Activated CD4-positive, alpha-beta T cell treated with anti-CD3 and anti-CD28 coated beads, Interleukin-2, amount 50 U/mL, for 48 hours (primary cell): Measurements from ENCODE around the gene SIRT7.
A peak's percentile ranks its signal among the peaks of the same experiment; 100 is the strongest.

ENCODE experiments used
- DNase-seq, 2 experiments: peaks; one replicate each; pipeline ENCODE4 v3.0.0-alpha.2; 2020

SIRT7 gene

GRCh38 chr17:81917565-81918332 lies at the start of gene SIRT7:
SIRT7 (minus strand) TSS chr17:81918176; CDS start chr17:81918131, 45 bp downstream.
- DNase-seq: peak; percentile 72 to 75

DNA sequence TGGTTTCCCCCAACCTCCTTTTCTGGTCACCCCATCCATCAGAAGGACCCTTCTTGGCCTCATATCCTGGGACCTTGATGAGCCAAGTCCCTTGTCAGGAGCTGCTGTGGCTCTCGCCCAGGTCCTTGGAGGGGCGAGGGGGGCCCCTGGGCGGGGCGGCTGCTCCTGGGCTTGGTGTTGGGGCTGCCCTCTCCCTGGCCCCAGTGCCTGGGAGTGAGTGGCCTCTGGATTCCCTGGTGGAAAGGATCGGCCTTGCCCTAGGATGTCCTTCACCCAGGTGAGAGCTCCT lies 49.2 kb upstream of the SIRT7 start:
- DNase-seq: no peak

DNA sequence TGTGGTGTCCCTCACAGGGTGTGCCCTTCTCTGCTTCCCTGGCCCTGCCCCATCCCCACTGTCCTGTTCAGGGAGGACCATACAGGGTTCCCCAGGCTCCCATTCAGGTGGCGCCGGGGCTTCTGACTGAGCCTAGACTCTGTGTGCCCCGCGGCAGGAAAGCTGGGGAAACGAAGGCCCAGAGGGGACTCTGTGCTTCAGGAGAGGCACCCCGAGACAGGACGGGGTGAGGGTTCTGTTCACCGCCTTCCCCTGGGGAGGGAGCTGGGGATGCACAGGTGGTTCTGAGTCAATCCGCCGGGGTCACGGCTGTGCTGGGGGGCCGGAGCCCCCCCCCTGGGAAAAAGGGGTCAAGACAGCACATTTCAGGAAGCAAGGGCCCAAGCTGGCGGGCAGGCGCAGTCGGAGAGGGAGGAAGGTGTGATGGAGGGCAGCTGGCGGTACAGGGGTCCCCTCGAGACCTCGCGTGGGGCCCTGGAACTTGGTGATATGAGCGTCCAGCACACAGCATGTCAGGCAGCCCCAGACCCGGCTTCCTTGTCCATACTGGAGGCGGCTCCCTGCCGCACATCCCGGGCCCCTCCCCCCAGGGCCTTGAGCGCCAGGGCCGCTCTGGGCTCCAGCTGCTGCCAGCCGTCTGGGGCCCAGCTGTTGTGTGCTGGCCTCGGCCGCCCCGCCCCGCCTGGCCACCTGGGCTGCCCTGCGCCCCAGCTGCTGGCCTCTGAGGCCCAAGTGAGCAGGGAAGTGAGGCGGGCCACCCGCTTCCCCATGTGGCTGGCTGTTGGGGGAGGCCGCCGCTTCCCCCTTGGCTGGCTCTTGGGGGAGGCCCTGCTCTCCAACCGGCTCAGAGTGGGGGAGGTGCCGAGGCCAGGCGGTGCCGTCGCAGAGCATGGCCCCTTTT lies 48.6 kb upstream of the SIRT7 start:
- DNase-seq: no peak

- no peak for DNase-seq
Measured at GRCh38 chr17:81964081-81964849, 46.3 kb upstream of the SIRT7 start.

GRCh38 chr17:81962499-81963441 lies 44.8 kb upstream of the SIRT7 start:
- no peak for DNase-seq

DNA sequence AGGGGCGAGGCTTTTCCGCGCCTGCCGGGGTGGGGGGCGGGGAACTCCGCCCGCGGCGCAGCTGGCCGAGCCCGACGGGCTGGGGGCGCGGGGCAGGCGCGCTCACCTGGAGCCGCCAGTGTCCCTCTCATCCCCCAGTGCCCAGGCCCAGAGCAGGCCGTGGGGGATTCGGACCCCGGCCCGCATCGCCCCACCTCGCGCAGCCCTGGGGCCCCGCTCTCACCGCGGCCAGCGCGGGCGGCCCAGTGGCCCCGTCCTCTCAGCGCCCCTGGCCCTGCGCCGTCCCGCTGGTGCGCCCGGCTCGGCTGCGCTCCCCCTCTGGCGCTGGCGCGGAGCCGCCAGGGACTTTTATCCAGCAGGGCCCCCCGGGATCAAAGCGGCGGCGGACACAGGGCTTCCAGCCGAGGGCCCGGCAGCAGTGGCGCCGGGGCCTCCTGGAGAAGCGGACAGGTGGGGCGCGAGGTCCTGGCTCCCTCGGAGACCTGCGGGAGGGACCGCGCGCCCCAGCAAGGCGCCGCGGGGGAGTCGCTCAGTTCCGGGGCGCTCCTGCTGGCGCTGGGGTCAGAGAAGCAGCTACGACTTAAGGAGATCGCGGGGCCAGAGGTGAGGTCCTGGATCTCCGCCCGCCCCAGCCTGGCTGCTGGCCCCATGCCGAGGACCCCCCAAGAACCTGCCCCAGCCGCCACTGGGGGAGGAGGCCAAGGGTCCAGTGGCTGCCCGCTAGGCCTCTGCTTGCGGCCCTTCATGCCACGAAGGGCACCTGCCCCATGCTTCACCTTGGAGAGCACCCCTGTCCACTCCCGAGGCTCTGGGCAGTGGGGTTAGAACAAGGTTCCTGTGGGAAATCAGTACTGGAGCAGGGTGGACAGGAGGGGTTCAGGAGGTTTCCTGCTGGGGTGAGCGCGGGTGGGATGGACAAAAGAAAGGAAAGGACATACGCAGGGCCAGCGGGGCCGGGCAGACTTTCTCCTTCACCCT lies 43.8 kb upstream of the SIRT7 start:
- no peak for DNase-seq

- no peak for DNase-seq
Measured at GRCh38 chr17:81961087-81961511, 43.1 kb upstream of the SIRT7 start, which contains the start of gene NOTUM. NOTUM (minus strand) TSS chr17:81961187; CDS start chr17:81960909, 278 bp downstream.

DNA sequence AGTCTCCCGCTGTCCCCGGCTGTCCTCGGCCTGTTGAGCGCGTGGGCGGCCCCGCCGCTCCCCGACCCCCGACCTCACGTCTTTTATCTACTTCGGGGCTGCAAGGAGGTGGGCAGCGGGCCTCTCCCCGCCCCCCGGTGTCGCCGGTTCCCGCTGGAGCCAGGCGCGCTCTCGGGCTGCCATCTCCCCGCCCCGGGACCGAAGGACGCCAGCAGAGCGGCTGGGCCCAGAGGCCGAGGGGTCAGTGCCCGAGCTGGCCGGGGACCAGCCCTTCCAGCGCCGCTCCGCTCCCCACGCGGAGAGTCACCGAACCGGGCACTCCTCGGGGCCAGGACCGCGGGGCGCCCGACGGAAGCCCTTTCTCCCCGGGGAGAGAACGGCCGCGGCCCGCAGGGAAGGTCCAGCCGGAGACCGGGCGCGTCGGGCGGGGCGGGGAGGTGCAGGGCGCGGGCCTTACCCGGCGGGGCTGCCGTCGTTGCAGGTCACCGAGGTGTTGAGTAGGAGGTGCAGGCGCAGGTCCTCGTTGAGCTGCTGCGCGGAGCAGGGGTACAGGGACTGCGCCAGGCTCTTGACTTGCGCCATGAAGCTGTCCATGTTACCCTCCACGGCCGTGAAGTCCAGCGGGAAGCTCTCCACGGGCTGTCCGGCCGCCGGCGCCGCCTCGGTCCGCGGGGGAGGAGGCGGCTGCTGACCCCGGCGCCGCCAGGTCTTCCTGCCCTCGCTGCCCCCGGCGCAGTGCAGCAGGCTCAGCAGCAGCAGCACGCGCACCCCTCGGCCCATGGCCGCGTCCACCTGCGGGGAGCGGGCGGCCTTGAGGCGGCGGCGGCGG lies 42.4 kb upstream of the SIRT7 start:
- DNase-seq: peak in 1 of 2 experiments; percentile 20

DNA sequence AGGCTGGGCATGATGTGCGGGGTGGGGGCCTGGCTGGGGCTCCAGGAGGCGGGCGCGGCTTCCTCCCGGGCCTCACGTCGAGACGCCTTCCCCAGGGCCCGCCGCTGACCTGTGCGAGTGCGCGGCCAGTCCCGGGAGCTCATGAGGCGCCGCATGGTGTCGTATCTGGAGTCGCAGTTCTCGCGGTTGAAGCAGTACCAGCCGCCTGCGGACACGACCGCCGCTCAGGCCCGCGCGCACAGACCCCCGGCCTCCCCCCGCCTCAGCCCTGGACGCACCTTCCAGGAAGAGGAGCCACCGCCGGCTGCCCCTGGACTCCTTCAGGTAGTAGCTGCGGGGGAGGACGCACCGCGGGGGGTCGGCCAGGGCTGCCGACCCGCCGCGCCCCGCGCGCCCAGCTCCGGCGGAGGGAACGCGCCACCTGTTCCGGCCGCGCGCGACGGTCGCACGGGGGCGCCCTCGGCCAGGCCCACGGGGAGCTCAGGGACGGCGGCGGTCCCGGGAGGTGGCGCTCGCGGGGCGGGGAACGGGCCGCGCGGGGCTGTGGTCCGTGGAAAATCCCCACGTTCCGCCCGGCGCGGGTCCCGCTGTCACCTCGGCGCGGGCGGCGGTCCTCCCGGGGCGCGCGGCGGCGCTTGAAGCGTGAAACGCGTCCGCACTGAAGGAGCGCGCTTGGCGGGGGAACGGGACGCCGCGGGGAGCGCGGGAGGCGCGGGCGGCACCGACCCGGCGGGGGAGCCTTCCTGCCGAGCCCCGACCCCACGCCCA lies 41.6 kb upstream of the SIRT7 start:
- peak; percentile 79 for DNase-seq

DNA sequence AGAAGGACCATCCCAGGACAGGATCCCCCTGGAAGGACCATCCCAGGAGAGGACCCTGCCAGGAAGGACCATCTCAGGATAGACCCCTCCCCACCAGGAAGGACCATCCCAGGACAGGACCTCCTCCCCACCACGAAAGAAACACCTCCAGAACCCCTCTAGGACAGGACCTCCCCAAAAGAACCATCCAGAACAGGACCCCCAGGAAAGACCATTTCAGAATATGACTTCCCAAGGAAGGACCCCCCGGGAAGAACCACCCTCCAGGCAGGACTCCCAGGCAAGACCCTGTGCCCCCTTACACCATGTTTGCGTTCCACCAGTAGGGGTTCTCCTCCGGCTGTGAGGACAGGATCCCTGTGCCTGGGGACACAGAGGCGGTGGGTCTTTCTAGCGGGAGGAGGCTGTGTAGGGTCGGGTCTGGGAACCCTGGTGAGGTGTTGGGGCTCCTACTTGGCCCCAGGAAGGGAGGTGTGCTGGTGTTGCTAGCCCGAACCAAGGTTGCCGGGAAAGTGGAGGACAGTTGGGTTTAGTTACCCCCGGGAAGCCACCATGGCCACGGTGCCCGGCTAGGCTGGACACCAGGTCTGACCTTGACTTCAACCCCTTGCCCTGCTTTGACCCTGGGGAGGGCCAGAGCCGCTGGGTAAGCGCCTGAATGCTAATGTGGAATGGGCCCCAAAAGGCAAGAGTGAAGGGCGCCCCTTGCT lies 40.8 kb upstream of the SIRT7 start:
- DNase-seq: no peak

DNA sequence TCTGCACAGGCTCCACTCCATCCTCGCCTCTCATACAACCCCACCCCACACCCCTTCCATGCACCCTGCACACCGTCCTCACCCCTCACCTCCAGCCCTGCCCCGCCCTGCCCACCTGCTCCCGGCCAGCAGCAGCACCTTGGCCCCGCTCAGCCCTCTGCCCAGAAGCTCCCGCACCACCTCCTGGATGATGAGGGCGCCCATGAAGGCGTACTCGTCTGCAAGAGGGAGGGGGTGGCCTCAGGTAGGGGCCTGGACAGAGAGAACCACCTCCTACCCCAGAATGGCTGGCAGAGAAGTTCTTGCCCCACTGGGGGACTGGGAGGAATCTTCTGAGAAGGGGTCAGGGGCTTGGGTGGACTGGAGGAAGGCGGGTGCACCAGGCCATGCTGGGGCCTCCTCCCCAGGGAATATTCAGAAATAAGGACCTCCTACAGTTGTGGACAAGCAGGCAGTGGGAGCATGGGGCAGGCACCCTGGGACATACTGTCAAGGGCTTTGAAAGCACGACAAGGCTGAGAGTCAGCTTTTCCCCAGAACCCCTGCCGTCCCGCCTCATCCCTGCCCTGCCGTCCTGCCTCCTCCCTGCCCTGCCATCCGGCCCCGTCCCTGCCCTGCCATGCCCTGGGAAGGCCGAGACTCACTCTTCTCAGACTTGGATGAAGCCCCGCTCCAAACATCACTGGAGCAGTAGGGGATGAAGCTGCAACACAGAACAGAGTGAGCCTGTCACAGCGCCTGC lies 39.9 kb upstream of the SIRT7 start:
- DNase-seq: no peak

GRCh38 chr17:81956607-81957589 lies 38.9 kb upstream of the SIRT7 start:
- no peak for DNase-seq

DNA sequence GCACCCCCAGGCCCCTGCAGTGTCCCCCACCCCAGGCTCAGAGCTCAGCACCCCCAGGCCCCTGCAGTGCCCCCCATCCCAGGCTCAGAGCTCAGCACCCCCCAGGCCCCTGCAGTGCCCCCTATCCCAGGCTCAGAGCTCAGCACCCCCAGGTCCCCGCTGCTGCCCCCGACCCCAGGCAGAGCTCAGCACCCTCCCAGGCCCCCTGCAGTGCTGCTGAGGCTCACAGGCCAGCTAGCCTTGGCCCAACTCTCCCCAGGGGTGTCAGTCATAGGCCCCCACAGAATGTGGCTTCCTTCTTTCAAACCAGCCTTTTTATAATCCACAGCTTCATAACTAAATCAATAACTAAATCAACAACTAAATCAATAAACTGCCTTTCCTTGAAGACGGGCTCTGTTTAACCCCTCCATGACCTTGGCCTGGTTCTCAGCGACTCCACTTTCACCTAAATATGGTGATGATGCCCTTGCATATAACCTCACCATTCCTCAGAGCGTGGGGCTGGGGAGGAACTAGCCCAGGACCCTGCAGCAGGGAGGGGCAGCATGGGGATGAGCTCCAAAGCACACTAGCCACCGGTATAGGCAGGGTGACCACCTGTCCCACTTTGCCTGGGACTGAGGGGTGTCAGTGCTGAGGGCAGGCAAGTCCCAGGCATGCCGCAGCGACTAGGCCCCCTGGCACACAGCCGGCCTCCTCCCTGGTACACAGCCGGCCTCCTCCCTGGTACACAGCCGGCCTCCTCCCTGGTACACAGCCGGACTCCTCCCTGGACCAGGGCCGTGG lies 38.0 kb upstream of the SIRT7 start:
- DNase-seq: no peak

DNA sequence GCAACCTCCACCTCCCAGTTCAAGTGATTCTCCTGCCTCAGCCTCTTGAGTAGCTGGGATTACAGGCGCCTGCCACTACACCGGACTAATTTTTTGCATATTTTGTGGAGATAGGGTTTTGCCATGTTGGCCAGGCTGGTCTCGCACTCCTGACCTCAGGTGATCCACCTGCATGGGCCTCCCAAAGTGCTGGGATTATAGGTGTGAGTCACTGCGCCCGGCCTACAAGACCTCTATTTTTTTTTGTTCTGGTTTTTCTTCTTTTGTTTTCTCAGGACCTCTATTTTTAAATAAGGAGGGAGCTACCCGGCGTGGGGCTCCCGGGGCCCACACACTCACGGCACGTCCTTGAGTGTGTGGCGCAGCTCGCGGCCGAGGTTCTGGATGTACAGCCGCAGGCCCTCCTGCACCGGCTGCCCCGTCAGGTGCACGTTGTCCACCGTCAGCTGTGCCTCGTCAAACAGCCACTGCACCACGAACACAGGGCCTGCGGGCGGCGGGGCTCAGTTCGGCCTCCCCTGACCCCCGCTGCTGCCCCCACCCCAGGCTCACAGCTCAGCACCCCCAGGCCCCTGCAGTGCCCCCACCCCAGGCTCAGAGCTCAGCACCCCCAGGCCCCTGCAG lies 37.2 kb upstream of the SIRT7 start:
- DNase-seq: no peak
